Prostate gland (tissue), 2 donors: ENCODE measurements around the gene DNASE1L2.

Experiments used
- POLR2A ChIP-seq: fragments of 450-650 bp; IDR thresholded peaks from one replicate; pipeline ENCODE4 v1.6.1; 2016; ENCODE audit warnings: antibody characterized with exemption, mild to moderate bottlenecking
- POLR2AphosphoS5 ChIP-seq: sonication (generic); formaldehyde crosslinking; IDR thresholded peaks from one replicate; pipeline ENCODE4 v1.6.1; 2017; ENCODE audit warnings: antibody characterized with exemption
- TF ChIP-seq, protein P1 (sequence below), 4 experiments: fragments of 200-600 bp in 2 of 4; fragments of 450-650 bp in 2 of 4; sonication (generic) in 2 of 4; IDR thresholded peaks; 1 replicate in 3 of 4; 2 replicates in 1 of 4; pipeline ENCODE4 v1.5.1; 2016 to 2019; ENCODE audit warnings: antibody characterized with exemption in 4 of 4, mild to moderate bottlenecking in 2 of 4, moderate library complexity in 2 of 4

DNA sequence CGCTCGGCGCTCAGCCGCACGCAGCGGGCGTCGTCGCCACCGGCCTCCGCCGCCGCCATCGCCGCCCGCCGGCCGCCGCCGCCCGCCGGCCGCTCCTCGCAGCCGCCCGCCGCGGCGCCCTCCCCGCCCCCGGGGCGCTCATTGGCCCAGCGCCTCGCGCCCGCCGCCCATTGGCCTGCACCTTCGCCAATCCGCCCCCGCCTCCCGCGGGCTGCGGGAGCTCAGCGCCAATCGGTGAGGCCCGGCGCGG is 21.6 kb upstream of the DNASE1L2 start, which contains the start of gene PGP:
- TF ChIP-seq, protein P1, sequence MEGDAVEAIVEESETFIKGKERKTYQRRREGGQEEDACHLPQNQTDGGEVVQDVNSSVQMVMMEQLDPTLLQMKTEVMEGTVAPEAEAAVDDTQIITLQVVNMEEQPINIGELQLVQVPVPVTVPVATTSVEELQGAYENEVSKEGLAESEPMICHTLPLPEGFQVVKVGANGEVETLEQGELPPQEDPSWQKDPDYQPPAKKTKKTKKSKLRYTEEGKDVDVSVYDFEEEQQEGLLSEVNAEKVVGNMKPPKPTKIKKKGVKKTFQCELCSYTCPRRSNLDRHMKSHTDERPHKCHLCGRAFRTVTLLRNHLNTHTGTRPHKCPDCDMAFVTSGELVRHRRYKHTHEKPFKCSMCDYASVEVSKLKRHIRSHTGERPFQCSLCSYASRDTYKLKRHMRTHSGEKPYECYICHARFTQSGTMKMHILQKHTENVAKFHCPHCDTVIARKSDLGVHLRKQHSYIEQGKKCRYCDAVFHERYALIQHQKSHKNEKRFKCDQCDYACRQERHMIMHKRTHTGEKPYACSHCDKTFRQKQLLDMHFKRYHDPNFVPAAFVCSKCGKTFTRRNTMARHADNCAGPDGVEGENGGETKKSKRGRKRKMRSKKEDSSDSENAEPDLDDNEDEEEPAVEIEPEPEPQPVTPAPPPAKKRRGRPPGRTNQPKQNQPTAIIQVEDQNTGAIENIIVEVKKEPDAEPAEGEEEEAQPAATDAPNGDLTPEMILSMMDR (IDR thresholded peaks at IDR 0.05), result no peak
- TF ChIP-seq POLR2A (no peak), POLR2AphosphoS5 (no peak)
